ENCODE results near the gene KLHL29.

KLHL29 gene

DNA sequence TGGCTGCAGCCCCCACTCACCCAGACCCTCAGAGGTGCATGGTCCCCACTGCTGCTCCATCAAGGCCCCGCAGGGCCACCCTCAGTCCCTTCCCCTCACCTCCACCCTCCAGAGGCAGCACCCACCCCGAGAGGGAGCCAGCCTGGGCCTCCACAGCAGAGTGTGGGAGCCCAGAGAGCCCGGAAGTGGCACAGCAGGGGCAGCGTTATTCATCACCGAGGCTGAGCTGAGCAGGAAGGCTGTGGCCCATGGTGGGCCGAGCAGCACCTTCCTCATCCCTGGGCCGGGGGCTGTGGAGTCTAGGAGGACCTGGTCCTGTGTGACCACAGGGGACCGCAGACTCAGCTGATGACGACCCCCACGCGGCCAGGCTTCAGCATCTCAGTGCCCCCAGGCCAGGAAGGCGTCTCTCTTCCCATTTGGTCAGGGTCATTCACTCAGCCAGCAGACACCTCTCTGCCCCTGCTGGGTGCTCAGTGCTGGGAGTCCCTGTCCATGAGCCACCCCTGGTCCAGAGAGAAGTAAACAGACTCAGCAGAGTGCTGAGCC lies 283.9 kb downstream of the KLHL29 start:
- DNase-seq (ENCODE audit: low read depth): no peak
- no peak overlapping the region for H3K4me3 ChIP-seq (replicated peaks; ENCODE audit: low read depth, low read length)
- TF ChIP-seq, protein P1, sequence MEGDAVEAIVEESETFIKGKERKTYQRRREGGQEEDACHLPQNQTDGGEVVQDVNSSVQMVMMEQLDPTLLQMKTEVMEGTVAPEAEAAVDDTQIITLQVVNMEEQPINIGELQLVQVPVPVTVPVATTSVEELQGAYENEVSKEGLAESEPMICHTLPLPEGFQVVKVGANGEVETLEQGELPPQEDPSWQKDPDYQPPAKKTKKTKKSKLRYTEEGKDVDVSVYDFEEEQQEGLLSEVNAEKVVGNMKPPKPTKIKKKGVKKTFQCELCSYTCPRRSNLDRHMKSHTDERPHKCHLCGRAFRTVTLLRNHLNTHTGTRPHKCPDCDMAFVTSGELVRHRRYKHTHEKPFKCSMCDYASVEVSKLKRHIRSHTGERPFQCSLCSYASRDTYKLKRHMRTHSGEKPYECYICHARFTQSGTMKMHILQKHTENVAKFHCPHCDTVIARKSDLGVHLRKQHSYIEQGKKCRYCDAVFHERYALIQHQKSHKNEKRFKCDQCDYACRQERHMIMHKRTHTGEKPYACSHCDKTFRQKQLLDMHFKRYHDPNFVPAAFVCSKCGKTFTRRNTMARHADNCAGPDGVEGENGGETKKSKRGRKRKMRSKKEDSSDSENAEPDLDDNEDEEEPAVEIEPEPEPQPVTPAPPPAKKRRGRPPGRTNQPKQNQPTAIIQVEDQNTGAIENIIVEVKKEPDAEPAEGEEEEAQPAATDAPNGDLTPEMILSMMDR (IDR thresholded peaks at IDR 0.05; ENCODE audit: low read length, missing control alignments): no peak

DNA sequence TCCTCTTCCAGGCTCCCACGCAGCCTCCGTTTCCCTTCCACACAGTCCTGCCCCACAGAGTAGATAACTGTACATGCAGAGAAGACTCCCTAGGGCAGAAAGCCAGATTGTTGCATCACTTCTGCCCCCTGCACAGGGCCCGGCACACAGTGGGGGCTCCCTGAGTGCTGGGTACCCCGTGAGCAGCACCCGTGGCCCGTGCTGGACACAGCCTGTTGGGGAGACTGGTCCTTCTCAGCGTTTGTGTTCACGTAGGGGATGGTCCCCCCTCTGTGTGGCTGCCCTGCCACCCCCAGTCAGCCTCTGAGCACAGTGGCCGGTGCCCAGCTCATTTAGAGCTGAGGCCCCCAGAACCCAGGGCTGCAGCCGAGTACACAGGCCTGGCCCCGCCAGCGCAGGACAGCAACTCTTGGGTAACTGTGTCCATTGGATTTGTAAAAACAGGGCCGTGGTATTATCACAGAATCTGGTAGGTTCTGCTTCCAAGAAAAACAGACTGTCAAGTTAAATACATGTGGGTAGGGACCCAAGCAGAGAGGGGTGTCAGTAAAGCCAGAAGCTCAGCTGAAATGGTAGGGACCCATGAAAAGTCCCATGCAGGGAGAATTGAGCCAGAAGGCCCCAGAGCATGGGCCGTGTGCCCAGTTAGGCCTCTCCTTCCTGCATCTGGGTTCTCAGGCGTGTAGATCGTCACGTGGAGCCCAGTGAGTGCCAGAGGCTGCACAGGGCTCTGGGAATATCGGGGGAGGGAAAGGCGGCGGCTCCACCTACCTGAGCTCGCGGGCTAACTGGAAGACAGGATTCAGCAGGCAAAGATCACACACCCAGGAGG lies 284.6 kb downstream of the KLHL29 start:
- H3K4me3 ChIP-seq (replicated peaks; ENCODE audit: low read depth, low read length): no peak overlapping the region
- TF ChIP-seq, protein P1 (IDR thresholded peaks at IDR 0.05; ENCODE audit: low read length, missing control alignments): no peak
- DNase-seq (ENCODE audit: low read depth): peak; percentile 79

DNA sequence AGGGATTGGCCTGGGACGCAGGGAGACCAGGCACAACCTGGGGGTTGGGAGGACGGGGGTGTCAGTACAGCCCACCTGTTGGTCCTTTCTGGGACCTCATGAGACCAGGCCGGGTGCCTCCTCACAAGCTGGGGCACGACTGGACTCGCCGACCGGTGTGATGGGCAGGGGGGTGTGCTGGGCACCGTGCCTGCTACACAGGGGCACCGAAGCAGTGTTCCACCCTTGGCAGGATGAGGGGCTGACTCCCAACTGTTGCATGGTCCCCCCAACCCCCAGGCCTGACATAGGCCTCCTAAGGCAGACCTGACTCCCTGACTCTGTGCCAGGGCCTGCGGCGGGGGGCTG lies 285.2 kb downstream of the KLHL29 start:
- TF ChIP-seq, protein P1 (IDR thresholded peaks at IDR 0.05; ENCODE audit: low read length, missing control alignments): no peak

DNA sequence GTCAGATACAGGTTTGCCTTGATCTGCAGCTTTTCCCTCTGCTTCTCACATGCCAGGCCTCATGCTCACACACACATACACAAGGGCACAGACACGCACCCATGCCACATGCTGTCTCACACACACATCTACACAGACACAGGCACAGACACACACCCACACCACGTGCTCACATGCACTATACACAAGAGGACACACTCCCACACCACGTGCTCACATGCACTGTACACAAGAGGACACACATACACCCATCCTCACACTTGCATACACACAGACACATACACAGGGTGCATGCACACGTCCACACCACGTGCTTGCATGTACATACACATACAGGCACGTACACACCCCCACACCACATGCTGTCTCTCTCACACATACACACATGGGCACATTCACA lies 288.1 kb downstream of the KLHL29 start:
- H3K4me3 ChIP-seq (replicated peaks; ENCODE audit: low read depth, low read length): no peak overlapping the region
- no peak for DNase-seq (ENCODE audit: low read depth)
- TF ChIP-seq, protein P1 (IDR thresholded peaks at IDR 0.05; ENCODE audit: low read length, missing control alignments): no peak

More for the DNA sequence above, 285.2 kb downstream of the KLHL29 start:
- DNase-seq (ENCODE audit: low read depth): no peak
- no peak overlapping the region for H3K4me3 ChIP-seq (replicated peaks; ENCODE audit: low read depth, low read length)

DNA sequence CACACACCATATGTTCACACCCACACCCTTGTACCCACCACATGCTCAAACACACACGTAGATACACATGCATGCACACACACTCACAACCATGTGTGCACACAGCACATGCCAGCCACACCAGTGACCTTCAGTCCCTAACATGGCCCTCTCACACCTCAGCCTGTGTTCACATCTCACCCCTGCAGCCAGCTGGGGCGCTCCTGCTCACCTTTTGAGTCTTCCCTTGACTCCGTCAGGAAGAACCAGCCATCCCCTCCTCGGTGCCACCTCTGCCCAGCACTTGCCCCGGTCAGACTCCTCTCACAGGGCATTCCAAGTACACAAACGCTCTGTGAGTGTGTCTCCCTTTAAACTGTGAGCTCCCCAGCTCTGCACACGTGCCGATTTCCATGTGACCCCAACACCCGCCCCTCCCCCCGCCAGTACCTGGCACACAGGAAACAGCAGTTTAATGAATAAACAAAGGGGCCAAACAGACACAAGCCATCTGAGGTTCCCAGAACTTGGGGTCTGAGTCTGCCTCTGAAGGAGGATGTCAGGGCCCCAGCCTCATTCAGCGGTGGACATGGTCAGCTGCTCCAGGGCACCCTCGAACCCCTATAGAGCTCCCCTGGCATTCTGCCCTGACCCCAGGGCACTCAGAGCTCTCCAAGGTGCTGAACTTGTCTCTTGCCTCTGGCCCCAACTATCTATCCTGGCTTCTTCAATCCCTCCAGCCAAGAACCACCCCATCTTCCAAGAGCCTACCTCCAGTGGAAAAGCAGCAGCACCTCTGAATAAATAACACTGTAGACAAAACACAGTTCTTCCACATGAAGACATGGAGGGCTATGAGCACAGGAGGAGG lies 289.1 kb downstream of the KLHL29 start:
- no peak for DNase-seq (ENCODE audit: low read depth)
- TF ChIP-seq, protein P1 (IDR thresholded peaks at IDR 0.05; ENCODE audit: low read length, missing control alignments): no peak
- no peak overlapping the region for H3K4me3 ChIP-seq (replicated peaks; ENCODE audit: low read depth, low read length)

DNA sequence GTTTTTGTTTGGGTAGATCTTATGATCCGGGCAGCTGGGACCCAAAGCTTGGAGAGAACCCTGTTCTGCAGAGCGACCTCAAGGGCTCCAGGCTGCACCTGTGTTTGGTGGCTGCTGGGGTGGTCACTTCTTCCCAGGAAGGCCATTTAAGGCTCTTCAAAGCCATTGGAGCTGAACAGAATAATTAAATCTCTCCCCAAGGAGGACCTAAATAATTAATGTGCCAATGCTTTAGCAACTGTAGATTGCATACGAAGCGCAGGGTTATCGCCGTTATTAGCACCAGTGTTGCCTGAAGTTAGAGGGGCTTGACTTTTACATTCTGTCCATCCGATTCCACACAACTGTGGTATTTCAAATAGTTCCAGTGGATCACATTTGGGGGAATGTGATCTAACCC lies 290.5 kb downstream of the KLHL29 start:
- DNase-seq (ENCODE audit: low read depth): no peak
- no peak overlapping the region for H3K4me3 ChIP-seq (replicated peaks; ENCODE audit: low read depth, low read length)
- TF ChIP-seq, protein P1 (IDR thresholded peaks at IDR 0.05; ENCODE audit: low read length, missing control alignments): no peak

All from fibroblast of pulmonary artery (primary cell).